Endothelial cell of hepatic sinusoid (primary cell): ENCODE data around the gene ADGRD1.

ENCODE experiments used
- in situ Hi-C: cut with HindIII; loops from 2 replicates; pipeline ENCODE4 v1.10.0; 2017; ENCODE audit warnings: low sequenced_read_pairs

ADGRD1 gene

DNA sequence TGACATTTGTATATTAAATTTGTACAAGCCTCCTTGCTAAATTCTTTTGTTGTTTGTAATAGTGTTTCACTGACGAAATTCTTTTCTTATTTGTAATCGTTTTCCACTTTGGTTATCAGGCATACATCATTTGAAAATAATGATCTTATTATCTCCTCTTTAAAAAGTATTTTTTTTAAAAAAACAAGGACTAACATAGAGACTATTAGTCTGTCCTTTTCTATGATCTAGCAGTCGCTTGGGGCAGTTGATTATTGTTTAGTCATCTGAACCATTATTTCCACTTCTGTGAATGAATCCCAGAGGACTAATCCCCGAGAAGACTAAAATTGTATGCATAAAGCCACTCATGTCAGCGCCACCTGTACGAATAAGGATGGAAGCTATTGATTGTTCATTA, 11.5 kb downstream of the ADGRD1 start:
- in situ Hi-C loops: no loop called here

- in situ Hi-C loops: no loop called here
These were observed 12.0 kb downstream of the ADGRD1 start for GRCh38 chr12:130965668-130966067.

- in situ Hi-C loops: no loop called here
These were observed 12.8 kb downstream of the ADGRD1 start for GRCh38 chr12:130966443-130967030.

- in situ Hi-C loops: no loop called here
These were observed 13.9 kb downstream of the ADGRD1 start for GRCh38 chr12:130967636-130968035.

DNA sequence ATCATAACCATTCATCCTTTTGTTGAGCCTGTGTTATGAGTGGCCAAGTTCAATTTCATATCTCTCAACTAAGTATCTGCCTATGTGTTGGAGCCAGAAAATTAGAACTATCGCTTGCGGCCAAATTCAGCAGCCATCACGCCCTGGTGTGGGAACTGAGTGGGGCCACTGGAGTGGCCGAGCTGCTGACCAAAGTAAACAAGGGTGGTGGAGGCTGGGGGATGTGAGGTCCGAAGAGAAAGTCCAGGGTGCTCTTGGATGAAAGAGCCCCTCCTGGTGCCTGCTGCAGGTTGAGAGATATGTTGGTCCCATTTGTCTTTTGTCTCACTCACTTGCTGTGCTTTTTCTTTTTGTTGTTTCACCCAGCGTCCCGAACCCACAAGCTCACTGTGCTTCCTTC, 14.9 kb downstream of the ADGRD1 start:
- in situ Hi-C loops: no loop called here

DNA sequence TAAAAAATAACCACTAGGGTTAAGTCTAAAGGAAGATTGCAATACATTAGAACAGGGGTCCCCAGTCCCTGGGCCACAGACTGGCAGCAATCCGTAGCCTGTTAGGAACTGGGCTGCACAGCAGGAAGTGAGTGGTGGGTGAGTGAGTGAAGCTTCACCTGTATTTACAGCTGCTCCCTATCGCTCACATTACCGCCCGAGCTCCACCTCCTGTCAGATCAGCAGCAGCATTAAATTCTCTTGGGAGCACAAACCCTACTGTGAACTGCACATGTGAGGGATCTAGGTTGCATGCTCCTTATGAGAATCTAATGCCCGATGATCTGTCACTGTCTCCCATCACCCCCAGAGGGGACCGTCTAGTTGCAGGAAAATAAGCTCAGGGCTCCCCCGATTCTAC, 15.5 kb downstream of the ADGRD1 start:
- in situ Hi-C loops: no loop called here

GRCh38 chr12:130970165-130970907, 16.6 kb downstream of the ADGRD1 start:
- in situ Hi-C loops: no loop called here

DNA sequence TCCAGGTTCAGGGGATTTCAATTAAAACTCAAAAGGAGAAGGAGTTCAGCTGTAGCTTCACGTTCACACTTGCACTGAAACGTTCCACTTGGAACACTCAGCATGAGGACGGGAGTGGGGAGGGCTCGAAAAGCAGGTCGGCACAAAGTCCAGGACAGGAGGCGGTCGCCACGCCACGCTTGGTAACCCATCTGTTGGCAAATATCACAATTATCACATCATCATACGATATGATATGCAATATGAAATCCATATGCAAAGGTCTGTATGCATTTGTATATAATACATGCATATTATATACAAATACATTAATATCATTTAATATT, 17.2 kb downstream of the ADGRD1 start:
- in situ Hi-C loops: no loop called here

DNA sequence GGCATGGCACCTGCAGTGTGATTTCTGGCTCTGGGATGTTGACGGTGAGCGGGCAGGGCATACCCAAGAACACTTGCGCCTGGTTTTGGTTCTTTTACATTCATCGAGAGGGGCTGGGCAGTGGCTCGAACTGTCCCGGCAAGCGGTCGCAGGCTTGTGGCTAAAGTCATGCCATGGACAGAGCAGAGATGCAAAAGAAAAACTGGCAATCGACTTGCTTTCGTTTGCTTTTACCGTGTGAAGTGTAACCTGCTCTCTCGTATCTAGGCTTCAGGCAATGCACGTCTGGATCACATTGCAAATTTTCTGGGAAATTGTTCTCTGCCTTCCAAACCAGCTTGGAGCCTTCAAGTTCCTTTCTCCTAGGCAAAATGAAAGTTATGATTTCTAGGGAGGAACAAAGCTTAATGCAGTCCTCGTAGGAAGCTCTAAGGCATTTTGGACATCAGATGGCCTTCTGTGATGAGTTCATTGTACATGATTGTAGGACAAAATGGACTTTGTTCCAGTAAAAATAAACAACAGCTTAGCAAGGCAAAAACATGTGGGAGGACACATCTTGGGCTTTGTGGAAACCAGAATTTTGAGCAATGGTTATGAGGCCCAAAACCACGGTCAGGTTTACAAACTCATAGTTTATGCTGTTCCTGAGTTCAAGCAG, 18.3 kb downstream of the ADGRD1 start:
- in situ Hi-C loops: no loop called here

DNA sequence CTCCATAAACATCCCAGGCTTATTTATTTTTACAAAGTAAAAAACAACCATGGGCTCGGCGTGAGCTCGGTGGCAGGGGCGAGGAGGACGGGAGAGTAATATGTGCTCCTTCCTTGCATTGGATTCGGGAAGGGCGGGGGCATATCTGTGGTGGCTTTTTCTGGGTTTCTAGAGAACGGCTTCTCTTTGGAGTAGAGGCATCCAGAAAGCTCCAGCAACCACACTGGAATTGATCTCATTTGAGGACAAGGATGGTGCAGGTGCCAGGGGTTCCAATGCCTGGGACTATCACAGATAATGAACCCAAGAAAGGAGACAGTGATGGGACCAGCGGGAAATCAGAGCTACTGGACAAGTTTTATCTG, 18.9 kb downstream of the ADGRD1 start:
- in situ Hi-C loops: no loop called here

DNA sequence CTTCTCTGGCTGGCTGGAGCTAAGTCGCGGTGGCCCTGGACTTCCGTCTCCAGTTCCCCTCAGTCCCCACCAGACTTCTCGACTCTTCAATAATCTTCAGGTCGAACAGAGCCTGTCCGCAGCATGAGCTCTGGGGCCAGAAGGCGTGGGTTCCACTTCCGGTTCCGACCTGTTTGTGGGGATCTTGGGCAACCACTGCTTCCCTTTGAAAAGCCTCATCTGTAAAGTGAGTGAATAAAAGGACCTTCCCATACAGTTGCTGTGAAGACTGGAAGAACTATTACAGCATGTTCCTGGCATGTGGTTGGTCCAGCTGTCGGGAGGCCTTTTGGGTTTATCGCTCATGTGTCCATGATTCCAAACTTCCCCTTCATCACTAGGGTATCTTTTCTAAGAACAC, 19.4 kb downstream of the ADGRD1 start:
- in situ Hi-C loops: no loop called here

- in situ Hi-C loops: no loop called here
These were observed 20.2 kb downstream of the ADGRD1 start for GRCh38 chr12:130973906-130974305.

DNA sequence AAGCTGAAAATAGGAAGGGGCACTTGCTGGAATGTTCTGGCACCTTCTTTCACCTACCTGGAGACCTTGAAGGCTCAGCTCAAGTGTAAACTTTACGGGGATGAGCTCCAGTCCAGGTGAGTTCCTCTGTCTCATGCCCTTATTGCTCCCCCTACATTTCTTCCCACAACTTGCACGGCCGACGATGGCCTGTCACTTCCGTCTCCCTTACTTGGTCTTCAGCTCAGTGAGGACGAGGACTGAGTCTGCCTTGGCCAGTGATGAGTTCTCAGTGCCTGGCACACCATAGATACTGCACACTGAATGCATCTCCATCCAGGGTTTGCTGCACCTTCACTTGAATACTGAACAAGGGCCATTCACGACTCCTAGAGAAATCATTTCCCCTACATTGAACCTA, 21.4 kb downstream of the ADGRD1 start:
- in situ Hi-C loops: no loop called here

- in situ Hi-C loops: no loop called here
These were observed 22.5 kb downstream of the ADGRD1 start for GRCh38 chr12:130976171-130976720.

DNA sequence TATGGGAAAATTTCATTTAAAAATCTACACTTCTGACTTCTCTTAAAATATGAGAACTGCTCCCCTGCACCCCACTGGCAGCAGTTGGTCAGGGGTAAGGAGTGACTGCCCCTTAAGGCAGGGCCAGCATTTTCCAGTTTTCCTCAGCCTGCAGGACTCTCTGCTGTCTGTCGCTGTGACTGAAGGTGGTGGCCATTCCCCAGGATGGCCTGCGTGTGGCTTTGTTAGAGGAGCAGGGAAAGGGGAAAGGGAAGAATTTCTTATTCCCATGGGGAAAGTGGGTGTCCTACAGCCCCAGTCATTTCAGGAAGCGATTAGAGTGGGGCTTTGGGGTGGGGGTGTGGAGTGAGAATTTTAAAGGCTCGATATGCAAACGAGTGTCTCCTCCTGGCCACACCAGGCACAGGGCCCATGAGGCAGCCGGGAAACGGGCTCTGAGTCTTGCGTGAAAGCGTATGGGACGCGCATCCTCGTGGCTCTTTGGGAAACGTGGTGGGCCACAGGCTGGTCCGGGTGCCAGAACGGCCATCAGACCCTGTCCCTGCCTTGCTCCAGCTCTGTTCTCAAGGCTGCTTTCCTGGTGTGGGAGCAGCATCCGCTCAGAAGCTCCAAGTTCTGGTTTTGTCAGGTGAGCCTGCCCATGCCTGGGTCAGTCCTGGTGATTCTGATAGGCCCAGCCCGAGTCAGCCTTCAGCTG, 23.5 kb downstream of the ADGRD1 start:
- in situ Hi-C loops: no loop called here

- in situ Hi-C loops: no loop called here
These were observed 24.0 kb downstream of the ADGRD1 start for GRCh38 chr12:130977743-130978095.

DNA sequence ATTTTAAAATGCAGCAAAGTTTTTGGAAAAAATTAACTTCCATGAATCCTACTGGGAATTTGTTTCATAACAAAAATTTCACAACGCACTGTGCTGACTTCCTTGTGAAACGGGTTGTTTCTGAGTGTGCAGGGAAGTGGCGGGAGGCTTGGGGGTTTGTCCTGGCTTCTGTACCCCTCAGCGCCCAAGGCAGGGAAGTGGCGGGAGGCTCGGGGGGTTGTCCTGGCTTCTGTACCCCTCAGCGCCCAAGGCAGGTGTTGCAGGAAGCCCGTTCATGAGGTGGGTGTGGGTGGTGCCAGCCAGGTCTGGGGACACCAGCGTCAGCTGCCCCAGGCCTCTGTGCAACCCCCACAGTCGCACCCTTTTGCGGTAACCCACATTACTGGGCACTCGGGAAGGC, 25.1 kb downstream of the ADGRD1 start:
- in situ Hi-C loops: no loop called here

DNA sequence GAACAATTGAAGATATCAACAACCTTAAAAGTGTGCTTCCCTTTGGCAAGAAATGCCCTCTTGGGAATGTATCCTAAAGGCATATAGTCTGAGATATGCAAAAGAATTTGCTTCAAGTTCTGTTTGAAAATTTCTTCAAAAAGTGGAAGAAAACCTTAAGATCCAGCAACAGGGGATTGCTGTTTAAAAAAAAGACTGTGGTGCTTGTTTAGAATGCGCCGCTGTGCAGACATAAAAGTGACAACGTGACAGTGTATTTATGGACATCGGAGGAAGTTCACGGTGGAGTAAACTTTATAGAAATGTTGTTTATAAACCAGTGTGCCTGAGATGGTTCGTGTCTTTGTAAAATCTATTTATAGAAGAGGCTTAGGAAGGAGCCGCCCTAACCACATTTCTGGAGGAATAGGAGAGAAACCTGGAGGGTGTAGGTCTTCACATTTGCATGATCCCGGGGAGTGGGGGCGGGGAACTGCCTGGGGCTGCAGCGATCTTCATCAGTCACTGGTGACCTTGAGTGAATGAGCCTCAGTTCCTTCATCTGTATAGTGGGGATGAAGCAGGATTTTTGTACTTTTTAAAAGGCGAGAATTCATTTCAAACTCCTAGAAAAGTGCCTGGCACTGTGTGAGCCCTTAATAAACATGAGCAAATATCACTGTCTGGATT, 27.5 kb downstream of the ADGRD1 start:
- in situ Hi-C loops: no loop called here

- in situ Hi-C loops: no loop called here
These were observed 28.2 kb downstream of the ADGRD1 start for GRCh38 chr12:130981911-130982310.

DNA sequence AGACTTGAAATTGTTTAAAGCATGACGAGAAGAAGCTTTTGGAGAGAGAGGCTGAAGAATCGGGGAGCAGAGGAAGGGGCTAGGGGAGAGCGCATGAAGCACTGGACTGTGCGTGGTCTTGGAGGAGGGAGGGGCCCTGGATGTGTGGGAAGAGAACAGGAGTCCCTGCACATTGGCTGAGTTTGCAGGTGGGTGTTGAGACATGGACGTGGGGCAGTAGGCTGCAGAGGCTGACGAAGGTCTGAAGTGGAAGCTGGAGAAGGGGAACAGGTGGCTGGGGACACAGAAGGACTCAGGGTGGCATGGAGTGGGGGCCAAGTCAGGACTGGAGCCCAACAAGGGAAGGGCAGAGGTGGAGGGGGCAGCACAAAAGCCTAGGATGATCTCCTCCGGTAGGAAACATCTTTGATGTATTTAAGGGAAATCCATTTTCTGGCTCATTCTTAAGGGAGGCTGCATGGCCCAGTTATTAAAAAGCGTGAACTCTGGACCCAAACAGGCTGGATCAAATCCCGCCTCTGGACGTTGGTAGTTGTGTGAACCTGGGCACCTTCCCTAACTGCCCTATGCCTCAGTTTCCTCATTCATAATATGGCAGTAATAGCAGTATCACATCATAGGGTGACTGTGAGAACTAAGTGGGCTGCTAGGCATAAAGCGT, 29.0 kb downstream of the ADGRD1 start:
- in situ Hi-C loops: no loop called here
